SJCRH30 (cell line): Measurements from ENCODE around the gene CLDN18. TPM values are rescaled to one million over a fixed set of nuclear protein-coding genes. Genes with fewer than 3 reads are reported as not detected.

Experiments
- DNase-seq, 2 experiments: peaks; one replicate each; pipeline ENCODE4 v3.0.0-alpha.2; 2015 to 2020
- H3K27ac ChIP-seq: fragments of 250-450 bp; sonication (Bioruptor Pico); 2 replicates; pipeline ENCODE4 v1.5.1; 2020; ENCODE audit warnings: mild to moderate bottlenecking, moderate library complexity
- H3K27me3 ChIP-seq: fragments of 250-450 bp; sonication (Bioruptor Pico); 2 replicates; pipeline ENCODE4 v1.5.1; 2020; ENCODE audit warnings: mild to moderate bottlenecking, moderate library complexity
- H3K36me3 ChIP-seq: fragments of 250-450 bp; sonication (Bioruptor Pico); 2 replicates; pipeline ENCODE4 v1.5.1; 2020; ENCODE audit warnings: mild to moderate bottlenecking, moderate library complexity
- H3K4me1 ChIP-seq: fragments of 250-450 bp; sonication (Bioruptor Pico); 2 replicates; pipeline ENCODE4 v1.5.1; 2020; ENCODE audit warnings: mild to moderate bottlenecking, moderate library complexity
- H3K4me3 ChIP-seq: fragments of 250-450 bp; sonication (Bioruptor Pico); 2 replicates; pipeline ENCODE4 v1.5.1; 2020; ENCODE audit warnings: mild to moderate bottlenecking, moderate library complexity
- H3K9me3 ChIP-seq: fragments of 250-450 bp; sonication (Bioruptor Pico); replicated peaks from 2 replicates; pipeline ENCODE4 v1.5.1; 2020; ENCODE audit warnings: mild to moderate bottlenecking, moderate library complexity
- total RNA-seq: library from RNA; depleted of rRNA; stranded (reverse); fragments of >200 nt; shearing (Covaris generic); gene quantifications from 2 replicates; pipeline ENCODE4 v1.2.3, GENCODE V29; 2014

The CLDN18 gene
- total RNA-seq, 1 experiment from 2014 or later, result not detected

GRCh38 chr3:138063416-138063815 lies 53.5 kb downstream of the CLDN18 start:
- DNase-seq, result no peak
- Histone ChIP-seq H3K27ac (no peak overlapping the region), H3K4me1 (no peaks in the 10 kb centered on the region), H3K27me3 (no peaks in the 10 kb centered on the region), H3K9me3 (no peaks in the 10 kb centered on the region), H3K4me3 (no peak overlapping the region), H3K36me3 (peaks cover 22% of the 10 kb centered on the region)

DNA sequence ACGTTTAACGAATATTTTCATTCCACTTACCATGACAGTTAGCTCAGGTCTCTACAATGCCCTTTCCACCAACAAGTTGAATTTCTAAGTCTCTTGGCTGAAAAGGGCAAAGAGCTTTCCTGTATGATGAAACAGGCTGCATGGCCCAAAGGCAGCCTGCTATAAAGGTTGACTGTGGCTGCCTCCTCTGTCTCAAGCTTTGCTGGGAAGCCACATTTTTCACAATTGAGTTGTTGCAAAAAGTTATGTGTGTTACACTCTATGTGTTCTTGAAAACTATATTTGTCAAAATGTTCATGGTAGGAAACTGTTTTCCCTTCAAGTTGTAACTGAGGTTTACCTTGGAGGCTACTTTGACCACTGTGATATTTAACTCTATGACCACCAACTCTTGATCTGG lies 56.0 kb downstream of the CLDN18 start:
- Histone ChIP-seq H3K4me1 (no peaks in the 10 kb centered on the region), H3K36me3 (peaks cover 31% of the 10 kb centered on the region), H3K27ac (no peak overlapping the region), H3K9me3 (no peaks in the 10 kb centered on the region), H3K27me3 (no peaks in the 10 kb centered on the region), H3K4me3 (no peak overlapping the region)
- DNase-seq, result no peak

- Histone ChIP-seq H3K4me3 (no peak overlapping the region), H3K36me3 (peaks cover 31% of the 10 kb centered on the region), H3K27ac (no peak overlapping the region)
Observed at GRCh38 chr3:138066383-138066782, 56.4 kb downstream of the CLDN18 start.

GRCh38 chr3:138066972-138067371 lies 57.0 kb downstream of the CLDN18 start:
- Histone ChIP-seq H3K4me3 (no peak overlapping the region), H3K4me1 (no peaks in the 10 kb centered on the region), H3K27ac (no peak overlapping the region), H3K9me3 (no peaks in the 10 kb centered on the region), H3K36me3 (peaks cover 27% of the 10 kb centered on the region), H3K27me3 (no peaks in the 10 kb centered on the region)
- DNase-seq, result no peak

More at GRCh38 chr3:138066383-138066782, 56.4 kb downstream of the CLDN18 start:
- no peaks in the 10 kb centered on the region for H3K4me1 ChIP-seq
- H3K9me3 ChIP-seq, result no peaks in the 10 kb centered on the region
- no peak for DNase-seq
- H3K27me3 ChIP-seq, result no peaks in the 10 kb centered on the region

- Histone ChIP-seq H3K27ac (no peak overlapping the region), H3K4me3 (no peak overlapping the region), H3K36me3 (peaks cover 28% of the 10 kb centered on the region), H3K4me1 (no peaks in the 10 kb centered on the region), H3K27me3 (no peaks in the 10 kb centered on the region), H3K9me3 (no peaks in the 10 kb centered on the region)
- no peak for DNase-seq
Observed at GRCh38 chr3:138068046-138068445, 58.1 kb downstream of the CLDN18 start.

GRCh38 chr3:138068579-138069174 lies 58.7 kb downstream of the CLDN18 start:
- DNase-seq, result peak; percentile 72 to 85

GRCh38 chr3:138070006-138070405 lies 60.0 kb downstream of the CLDN18 start:
- peaks cover 30% of the 10 kb centered on the region for H3K36me3 ChIP-seq
- H3K27ac ChIP-seq, result no peak overlapping the region
- H3K4me3 ChIP-seq, result no peak overlapping the region
- no peak for DNase-seq
- H3K9me3 ChIP-seq, result no peaks in the 10 kb centered on the region
- H3K27me3 ChIP-seq, result no peaks in the 10 kb centered on the region
- no peaks in the 10 kb centered on the region for H3K4me1 ChIP-seq

More at GRCh38 chr3:138068579-138069174, 58.7 kb downstream of the CLDN18 start:
- Histone ChIP-seq H3K9me3 (no peaks in the 10 kb centered on the region), H3K27ac (no peak overlapping the region), H3K27me3 (no peaks in the 10 kb centered on the region), H3K4me1 (no peaks in the 10 kb centered on the region), H3K4me3 (no peak overlapping the region), H3K36me3 (peaks cover 34% of the 10 kb centered on the region)

DNA sequence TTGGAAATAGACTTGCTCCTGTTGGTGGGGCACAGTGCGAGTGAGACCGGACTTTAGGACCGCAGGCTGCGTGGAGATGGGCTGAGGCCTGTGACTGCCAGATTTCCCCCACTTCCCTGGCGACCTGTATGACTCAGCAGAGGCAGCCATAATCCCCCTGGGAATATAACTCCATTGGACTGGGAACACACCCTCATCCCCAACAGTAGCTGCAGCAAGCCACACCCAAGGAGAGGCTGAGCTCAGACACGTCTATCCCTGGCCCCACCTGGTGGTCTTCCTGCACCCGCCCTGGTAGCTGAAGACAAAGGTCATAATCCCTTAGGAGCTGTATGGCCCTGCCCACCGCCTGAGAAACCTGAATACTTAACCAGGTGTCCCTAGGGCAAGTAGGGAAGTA lies 62.8 kb downstream of the CLDN18 start:
- DNase-seq, result no peak
- Histone ChIP-seq H3K4me1 (no peaks in the 10 kb centered on the region), H3K9me3 (no peaks in the 10 kb centered on the region; the same call in 1 of the 2 replicates), H3K27me3 (no peaks in the 10 kb centered on the region), H3K4me3 (no peak overlapping the region), H3K27ac (no peak overlapping the region), H3K36me3 (peaks cover 36% of the 10 kb centered on the region)

DNA sequence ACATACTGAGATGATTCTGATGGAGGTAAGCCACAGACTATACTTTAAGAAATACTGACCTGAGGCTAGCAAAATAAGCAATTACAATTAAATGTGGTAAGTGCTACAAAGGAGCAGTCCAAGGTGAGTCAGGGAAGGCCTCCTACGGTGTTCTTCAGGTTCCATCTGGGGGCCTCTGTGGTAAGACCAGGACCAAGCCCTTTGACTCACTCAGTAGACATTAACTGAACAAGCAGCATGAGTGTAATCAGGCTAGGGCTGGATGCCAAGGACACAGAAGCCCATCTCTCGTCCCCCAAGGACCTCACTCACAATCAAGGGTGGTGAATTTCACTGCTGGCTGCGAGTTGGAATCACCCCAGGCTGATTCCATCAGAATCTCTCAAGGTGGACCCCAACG lies 68.1 kb downstream of the CLDN18 start:
- no peak overlapping the region for H3K4me3 ChIP-seq
- no peak overlapping the region for H3K27ac ChIP-seq
- peaks cover 19% of the 10 kb centered on the region for H3K4me1 ChIP-seq
- peaks cover 23% of the 10 kb centered on the region for H3K36me3 ChIP-seq
- H3K27me3 ChIP-seq, result no peaks in the 10 kb centered on the region
- no peak for DNase-seq
- H3K9me3 ChIP-seq, result no peaks in the 10 kb centered on the region; the same call in 1 of the 2 replicates

- H3K27ac ChIP-seq, result no peak overlapping the region
- H3K4me1 ChIP-seq, result peaks cover 19% of the 10 kb centered on the region
- H3K9me3 ChIP-seq, result no peaks in the 10 kb centered on the region; the same call in 1 of the 2 replicates
- DNase-seq, result peak in 1 of 2 experiments; percentile 10
- H3K4me3 ChIP-seq, result no peak overlapping the region
- H3K36me3 ChIP-seq, result peaks cover 16% of the 10 kb centered on the region
- H3K27me3 ChIP-seq, result no peaks in the 10 kb centered on the region
Observed at GRCh38 chr3:138078901-138079344, 69.0 kb downstream of the CLDN18 start.

- peaks cover 19% of the 10 kb centered on the region for H3K4me1 ChIP-seq
- H3K4me3 ChIP-seq, result no peak overlapping the region
- H3K27me3 ChIP-seq, result no peaks in the 10 kb centered on the region
- H3K36me3 ChIP-seq, result peaks cover 18% of the 10 kb centered on the region
- H3K9me3 ChIP-seq, result no peaks in the 10 kb centered on the region; the same call in 1 of the 2 replicates
- DNase-seq, result no peak
- H3K27ac ChIP-seq, result no peak overlapping the region
Observed at GRCh38 chr3:138079901-138080300, 69.9 kb downstream of the CLDN18 start.

- Histone ChIP-seq H3K4me1 (peaks cover 19% of the 10 kb centered on the region), H3K4me3 (no peak overlapping the region), H3K36me3 (peaks cover 10% of the 10 kb centered on the region), H3K9me3 (no peaks in the 10 kb centered on the region; the same call in 1 of the 2 replicates), H3K27ac (peak overlapping the region; percentile 35), H3K27me3 (no peaks in the 10 kb centered on the region)
- DNase-seq, result peak; percentile 26 to 50
Observed at GRCh38 chr3:138081371-138082084, 71.6 kb downstream of the CLDN18 start.

DNA sequence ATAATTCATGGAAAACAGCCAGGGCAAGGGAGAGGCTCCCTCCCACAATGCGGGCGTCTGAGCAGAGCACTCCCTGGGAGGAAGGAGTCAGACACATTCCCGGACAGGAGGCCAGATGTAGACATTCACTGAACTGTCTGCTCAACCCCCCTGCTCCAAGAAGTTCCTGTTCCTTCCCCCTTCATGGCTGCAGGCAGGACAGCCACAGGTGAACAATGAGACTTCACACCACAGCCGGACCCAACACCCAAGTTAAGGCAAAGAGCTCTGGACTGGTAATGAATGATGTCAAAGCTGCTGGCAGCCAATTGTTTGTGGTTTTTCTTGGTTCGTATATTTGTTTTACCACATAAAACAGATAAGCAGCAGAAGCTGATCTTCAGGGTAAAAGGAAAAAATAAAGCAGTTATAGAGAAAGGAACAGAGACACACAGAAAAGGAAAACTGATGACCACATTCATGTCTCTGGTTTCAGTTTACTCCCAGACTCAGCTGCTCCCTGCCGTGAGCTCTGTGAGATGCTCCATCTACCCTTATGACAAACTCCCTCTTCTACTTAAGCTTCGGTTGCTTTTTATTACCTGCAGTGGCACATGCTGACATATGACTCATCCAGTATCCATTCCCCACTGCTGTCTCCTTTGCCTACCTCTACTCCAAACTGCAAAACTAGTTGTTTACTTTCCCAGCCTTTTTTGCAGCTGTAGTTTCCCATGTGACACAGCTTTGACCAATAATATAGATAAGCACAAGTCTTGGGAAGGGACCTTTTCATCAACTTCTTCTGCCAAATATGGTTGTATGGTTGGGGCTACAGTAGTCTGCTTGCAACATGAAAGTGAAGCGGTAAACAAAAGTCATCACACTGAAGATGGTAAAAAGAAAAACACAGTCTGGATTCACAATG lies 72.4 kb downstream of the CLDN18 start:
- Histone ChIP-seq H3K4me1 (peaks cover 19% of the 10 kb centered on the region), H3K27ac (peak overlapping the region; percentile 35)

DNA sequence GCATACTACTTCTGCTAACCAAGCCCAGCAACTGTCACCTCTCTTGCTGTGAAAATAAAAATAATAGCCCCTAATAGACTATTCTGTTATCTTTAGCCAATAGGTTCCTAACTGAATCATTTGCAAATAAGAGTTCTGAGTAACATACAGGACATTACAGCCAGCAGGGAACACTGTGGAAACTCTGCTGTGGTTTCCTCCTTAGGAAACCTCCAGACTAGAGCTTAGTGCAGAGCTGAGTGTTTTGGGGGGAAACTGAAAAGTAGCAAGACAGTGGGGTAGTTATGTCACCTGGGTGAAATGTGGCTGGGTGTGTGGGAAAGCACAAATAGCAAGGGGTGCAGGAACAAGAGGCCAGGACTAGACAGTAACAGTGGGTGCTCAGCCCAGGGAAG lies 73.0 kb downstream of the CLDN18 start:
- Histone ChIP-seq H3K9me3 (no peaks in the 10 kb centered on the region), H3K36me3 (peaks cover 22% of the 10 kb centered on the region), H3K27me3 (no peaks in the 10 kb centered on the region), H3K27ac (no peak overlapping the region; the same call in 1 of the 2 replicates), H3K4me3 (no peak overlapping the region), H3K4me1 (peaks cover 19% of the 10 kb centered on the region)
- DNase-seq, result no peak

More for the DNA sequence above, 72.4 kb downstream of the CLDN18 start:
- peaks cover 16% of the 10 kb centered on the region for H3K36me3 ChIP-seq
- DNase-seq, result peak; percentile 59 to 74
- H3K27me3 ChIP-seq, result no peaks in the 10 kb centered on the region
- no peak overlapping the region for H3K4me3 ChIP-seq
- H3K9me3 ChIP-seq, result no peaks in the 10 kb centered on the region
